Measurements from ENCODE around the gene DRICH1. TPM values are rescaled to one million over a fixed set of nuclear protein-coding genes. Genes with fewer than 3 reads are reported as not detected.
"Not testable (repeated sequence)": the region's sequence is repeated elsewhere in the genome, so short reads cannot be mapped to it uniquely, and the experiment has no call there.

Gene DRICH1
- polyA plus RNA-seq, 1 of the 3 experiments (the other 2 are of a cell fraction), result 0.21 TPM

GRCh38 chr22:23562186-23562585 lies 69.9 kb downstream of the DRICH1 start:
- WGBS (ENCODE audit: low lambda C conversion rate), result 76% methylated on average over 3 of the region's 4 CpGs
- Histone ChIP-seq H3F3A (replicated peaks; ENCODE audit: insufficient read depth) (no peaks in the 10 kb centered on the region), H3K9ac (no peak overlapping the region), H3K4me3 (ENCODE audit: low read depth in 2 of 2, low read length in 1 of 2) (no peak overlapping the region), H3K36me3 (replicated peaks in 1 of 2; ENCODE audit: control insufficient read depth in 1 of 2, insufficient read depth in 2 of 2, low read length in 1 of 2) (no peaks in the 10 kb centered on the region), H3K27me3 (ENCODE audit: insufficient read depth) (peaks cover 18% of the 10 kb centered on the region), H3K4me2 (no peak overlapping the region), H3K79me2 (ENCODE audit: insufficient read depth) (no peaks in the 10 kb centered on the region), H2AFZ (ENCODE audit: low read depth) (no peak overlapping the region), H3K9me3 (no peaks in the 10 kb centered on the region), H3K4me1 (ENCODE audit: control insufficient read depth in 1 of 2, insufficient read depth in 2 of 2, low read depth in 1 of 2, low read length in 1 of 2) (peaks cover 0 to 8% of the 10 kb centered on the region in 2 experiments; a peak in 1 of 4 replicates), H3K9me2 (no peaks in the 10 kb centered on the region), H3K27ac (ENCODE audit: low read depth in 2 of 2, low read length in 1 of 2) (no peak overlapping the region), H4K20me1 (ENCODE audit: insufficient read depth) (no peaks in the 10 kb centered on the region)
- no peak for DNase-seq
- ChIA-PET CTCF (interaction anchor here (0.9 to 1.3 kb wide), 2 partner anchors 21 to 29 kb away, joined by 3 read pairs; no protein-coding TSS in a partner anchor), POLR2A (no interaction called here)
- TF ChIP-seq GATA2 (CRISPR knock-in tag; IDR thresholded peaks at IDR 0.05) (no peak), RFX5 (IDR thresholded peaks at IDR 0.05; ENCODE audit: low read length) (no peak), CHD2 (IDR thresholded peaks at IDR 0.05; ENCODE audit: low read length, partially characterized antibody) (no peak), RCOR1 (IDR thresholded peaks at IDR 0.05; ENCODE audit: low read length) (no peak), ELF1 (IDR thresholded peaks at IDR 0.05) (no peak), POLR2AphosphoS5 (IDR thresholded peaks at IDR 0.05; ENCODE audit: low read depth, low read length) (no peak), PBX3 (IDR thresholded peaks at IDR 0.05) (no peak), FOXJ3 (CRISPR knock-in tag; IDR thresholded peaks at IDR 0.05) (no peak), ZBTB33 (IDR thresholded peaks at IDR 0.05; ENCODE audit: borderline replicate concordance, low read depth) (no peak), TAF1 (IDR thresholded peaks at IDR 0.05; ENCODE audit: borderline replicate concordance, low read depth, low read length) (no peak), NRF1 (IDR thresholded peaks at IDR 0.05; ENCODE audit: low read depth, low read length) (no peak), FOXM1 (IDR thresholded peaks at IDR 0.05; ENCODE audit: low read depth) (no peak), TEAD4 (IDR thresholded peaks at IDR 0.05; ENCODE audit: borderline replicate concordance, insufficient read depth) (no peak), RAD21 (IDR thresholded peaks at IDR 0.05; ENCODE audit: low read length) (no peak), SIN3A (IDR thresholded peaks at IDR 0.05; ENCODE audit: borderline replicate concordance, low read depth, low read length) (no peak)

GRCh38 chr22:23561025-23561510 lies 71.1 kb downstream of the DRICH1 start:
- CTCF ChIA-PET, DNase-seq: not testable (repeated sequence)

GRCh38 chr22:23560215-23560614 lies 71.9 kb downstream of the DRICH1 start:
- H2AFZ ChIP-seq (ENCODE audit: low read depth); H3K27me3 ChIP-seq (ENCODE audit: insufficient read depth); H3K27ac ChIP-seq (ENCODE audit: low read depth in 2 of 2, low read length in 1 of 2); H3K4me3 ChIP-seq (ENCODE audit: low read depth in 2 of 2, low read length in 1 of 2); DNase-seq; H3K9me2 ChIP-seq; H3K9ac ChIP-seq; H3K4me2 ChIP-seq; H3K79me2 ChIP-seq (ENCODE audit: insufficient read depth); POLR2A ChIA-PET; H3K36me3 ChIP-seq (replicated peaks in 1 of 2; ENCODE audit: control insufficient read depth in 1 of 2, insufficient read depth in 2 of 2, low read length in 1 of 2); H4K20me1 ChIP-seq (ENCODE audit: insufficient read depth); H3F3A ChIP-seq (replicated peaks; ENCODE audit: insufficient read depth); H3K9me3 ChIP-seq; H3K4me1 ChIP-seq (ENCODE audit: control insufficient read depth in 1 of 2, insufficient read depth in 2 of 2, low read depth in 1 of 2, low read length in 1 of 2): not testable (repeated sequence)
- CTCF ChIA-PET, result interaction anchor here (1.1 to 1.5 kb wide), 2 partner anchors 31 to 334 kb away, joined by 4 to 5 read pairs; partner anchors contain the start of gene MIF
- 63% methylated on average over 1 of the region's 1 CpG for WGBS (ENCODE audit: low lambda C conversion rate)

More at GRCh38 chr22:23561025-23561510, 71.1 kb downstream of the DRICH1 start:
- H4K20me1 ChIP-seq (ENCODE audit: insufficient read depth); H3K27ac ChIP-seq (ENCODE audit: low read depth in 2 of 2, low read length in 1 of 2); POLR2A ChIA-PET; H2AFZ ChIP-seq (ENCODE audit: low read depth); H3K9me2 ChIP-seq; H3K9me3 ChIP-seq; H3K36me3 ChIP-seq (replicated peaks in 1 of 2; ENCODE audit: control insufficient read depth in 1 of 2, insufficient read depth in 2 of 2, low read length in 1 of 2); H3K9ac ChIP-seq; H3K79me2 ChIP-seq (ENCODE audit: insufficient read depth); H3K4me2 ChIP-seq; H3F3A ChIP-seq (replicated peaks; ENCODE audit: insufficient read depth); H3K4me3 ChIP-seq (ENCODE audit: low read depth in 2 of 2, low read length in 1 of 2); H3K4me1 ChIP-seq (ENCODE audit: control insufficient read depth in 1 of 2, insufficient read depth in 2 of 2, low read depth in 1 of 2, low read length in 1 of 2): not testable (repeated sequence)
- WGBS (ENCODE audit: low lambda C conversion rate), result 64% methylated on average over 4 of the region's 24 CpGs
- H3K27me3 ChIP-seq (ENCODE audit: insufficient read depth), result peaks cover 16% of the 10 kb centered on the region
